ENCODE measurements around the gene PSMB1. TPM values are rescaled to one million over a fixed set of nuclear protein-coding genes. Genes with fewer than 3 reads are reported as not detected.

PSMB1 gene
- total RNA-seq, 4 donors from 2014 or later: 152 to 258 (median 213) TPM

DNA sequence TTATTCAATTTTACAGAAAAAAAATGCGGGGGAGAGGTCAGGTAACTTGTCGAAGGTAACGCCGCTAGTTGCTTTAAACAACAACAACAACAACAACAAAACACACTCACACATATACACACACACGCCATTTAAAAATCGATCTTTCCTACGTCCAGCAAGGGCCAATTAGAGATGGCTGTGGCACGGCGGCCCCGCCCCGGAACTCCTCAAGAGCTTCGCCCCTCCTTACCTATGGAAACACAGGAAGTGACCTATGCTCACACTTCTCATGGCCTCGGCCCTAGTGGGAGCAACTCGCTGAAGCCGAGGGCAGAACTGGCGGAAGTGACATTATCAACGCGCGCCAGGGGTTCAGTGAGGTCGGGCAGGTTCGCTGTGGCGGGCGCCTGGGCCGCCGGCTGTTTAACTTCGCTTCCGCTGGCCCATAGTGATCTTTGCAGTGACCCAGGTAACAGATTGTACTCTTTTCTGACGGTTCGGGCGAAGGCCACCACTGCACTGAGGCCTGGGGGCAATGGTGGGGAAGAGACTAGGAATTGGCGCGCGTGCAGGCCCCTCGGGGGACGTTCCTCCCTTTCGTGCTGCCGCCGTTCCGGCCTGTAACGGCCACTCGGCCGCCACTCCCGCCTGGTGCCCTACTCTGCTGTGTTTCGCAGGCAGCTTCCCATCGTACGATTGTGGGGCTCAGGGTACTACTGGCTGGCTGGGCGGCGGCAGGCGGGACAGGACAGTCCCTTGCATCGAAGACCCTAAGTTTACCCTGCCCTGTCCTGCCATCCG, 1.1 kb upstream of the PSMB1 start, which contains the start of gene TBP:
TBP (plus strand) TSS at position 357 of the 783 bp plus-strand sequence. CDS start 2,661 bp downstream, outside the sequence.
- TF ChIP-seq POLR2A (IDR thresholded peaks at IDR 0.05) (peak in 2 of 4 donors; percentile 51 to 59), CTCF (IDR thresholded peaks at IDR 0.05) (peak in 3 of 6 experiments; percentile 7 to 26 (median 12))
- WGBS, 2 donors: 0% methylated on average over 15 to 34 of the region's 51 CpGs
- Histone ChIP-seq H3K27me3 (no peaks in the 10 kb centered on the region), H3K4me1 (peaks cover 22 to 56% (median 37%) of the 10 kb centered on the region in 3 donors), H3K36me3 (peaks cover 0 to 36% (median 0%) of the 10 kb centered on the region in 3 donors), H3K27ac (peak within 1 kb of the TSS; percentile 96 to 97 (median 97)), H3K9me3 (no peaks in the 10 kb centered on the region), H3K4me3 (peak within 1 kb of the TSS; percentile 73 to 93 (median 90))
- intact Hi-C loops (cut with DNase I): no loop called here
- peak; percentile 93 for DNase-seq

DNA sequence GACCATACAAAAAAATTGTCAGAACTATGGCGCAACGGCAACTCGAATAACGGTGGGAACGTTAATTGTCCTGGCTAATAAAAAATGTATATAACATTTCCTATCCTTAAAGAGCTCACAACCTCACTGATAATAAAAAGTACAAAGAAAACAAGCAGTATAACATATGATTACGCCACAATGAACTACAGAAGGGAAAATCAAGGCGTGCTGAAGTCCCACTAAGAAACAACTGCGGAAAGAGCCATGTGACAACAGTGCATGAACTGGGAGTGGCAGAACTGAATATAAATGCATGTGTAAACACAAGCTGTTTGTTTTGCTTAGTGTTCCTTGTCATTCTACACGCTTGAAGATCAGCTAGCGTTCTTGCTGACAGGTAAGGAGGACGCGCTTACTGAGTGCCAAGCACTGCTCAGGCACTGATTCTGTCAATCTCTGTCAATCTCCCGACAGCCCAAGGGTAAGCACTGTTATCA, 466 bp upstream of the PSMB1 start:
- no peaks in the 10 kb centered on the region for H3K27me3 ChIP-seq
- no peak for TF ChIP-seq CTCF (IDR thresholded peaks at IDR 0.05)

GRCh38 chr6:170545405-170545804, 7.7 kb downstream of the PSMB1 start:
- H3K9me3 ChIP-seq: no peaks in the 10 kb centered on the region
- no peak for TF ChIP-seq POLR2A (IDR thresholded peaks at IDR 0.05)
- TF ChIP-seq CTCF (IDR thresholded peaks at IDR 0.05): no peak
- DNase-seq: no peak
- intact Hi-C loops (cut with DNase I): no loop called here
- H3K27me3 ChIP-seq: no peaks in the 10 kb centered on the region
- peaks cover 8 to 100% (median 25%) of the 10 kb centered on the region in 3 donors for H3K36me3 ChIP-seq
- no peak overlapping the region for H3K27ac ChIP-seq
- 10 to 33% methylated on average over 2 of the region's 2 CpGs for WGBS, 2 donors
- peaks cover 0 to 24% (median 12%) of the 10 kb centered on the region in 3 donors for H3K4me1 ChIP-seq
- H3K4me3 ChIP-seq: no peak overlapping the region

More for the DNA sequence above, 466 bp upstream of the PSMB1 start:
- H3K4me3 ChIP-seq: peak overlapping the region; percentile 73 to 93 (median 90)
- peaks cover 22 to 62% (median 38%) of the 10 kb centered on the region in 3 donors for H3K4me1 ChIP-seq
- intact Hi-C loops (cut with DNase I): no loop called here
- 0% methylated on average over 13 of the region's 13 CpGs for WGBS, 2 donors
- DNase-seq: no peak
- H3K27ac ChIP-seq: peak overlapping the region; percentile 96 to 97 (median 97)
- H3K9me3 ChIP-seq: no peaks in the 10 kb centered on the region
- peaks cover 0 to 36% (median 0%) of the 10 kb centered on the region in 3 donors for H3K36me3 ChIP-seq

DNA sequence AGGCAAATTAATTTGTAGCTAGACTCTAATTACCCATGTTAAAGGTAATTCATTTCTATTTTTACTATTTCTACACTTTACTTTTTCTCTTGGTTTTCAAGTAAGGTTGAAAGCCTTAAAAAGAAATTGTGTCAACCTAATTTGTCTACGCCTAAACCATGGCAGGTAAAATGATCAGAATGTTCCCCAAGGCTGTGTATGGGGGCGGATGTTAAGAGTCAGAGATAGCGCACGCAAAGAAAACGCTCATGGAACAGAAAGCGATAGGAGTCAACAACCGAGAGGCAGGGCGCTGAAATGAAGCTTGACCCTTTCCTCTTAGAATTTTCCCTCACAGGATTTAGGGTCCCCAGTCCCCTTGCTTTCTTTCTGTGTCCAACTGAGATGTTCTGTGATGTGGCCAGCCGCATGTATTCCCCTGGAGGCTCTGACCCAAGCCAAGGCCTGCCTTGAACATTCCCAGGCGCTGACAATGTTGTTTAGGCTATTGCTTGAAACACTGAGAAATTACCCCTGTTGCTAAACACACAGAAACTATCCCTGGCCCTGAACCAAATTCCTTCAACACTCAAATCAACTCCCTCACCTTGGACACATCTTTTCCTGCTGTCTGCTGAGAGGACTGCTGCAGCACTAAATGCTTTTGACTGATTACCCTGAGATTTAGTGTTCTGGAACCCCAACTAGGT, 10.9 kb downstream of the PSMB1 start:
- DNase-seq: no peak
- TF ChIP-seq POLR2A (IDR thresholded peaks at IDR 0.05) (no peak), CTCF (IDR thresholded peaks at IDR 0.05) (no peak)
- Histone ChIP-seq H3K9me3 (no peaks in the 10 kb centered on the region), H3K36me3 (peaks cover 25 to 100% (median 34%) of the 10 kb centered on the region in 3 donors), H3K4me3 (no peak overlapping the region), H3K4me1 (no peaks in the 10 kb centered on the region), H3K27ac (no peak overlapping the region), H3K27me3 (no peaks in the 10 kb centered on the region)
- intact Hi-C loops (cut with DNase I): no loop called here
- WGBS, 2 donors: 84 to 93% methylated on average over 10 of the region's 10 CpGs

GRCh38 chr6:170537329-170537728, 15.8 kb downstream of the PSMB1 start:
- no peak overlapping the region for H3K4me3 ChIP-seq
- TF ChIP-seq POLR2A (IDR thresholded peaks at IDR 0.05) (no peak), CTCF (IDR thresholded peaks at IDR 0.05) (no peak)
- DNase-seq: no peak
- H3K9me3 ChIP-seq: no peaks in the 10 kb centered on the region
- H3K27ac ChIP-seq: no peak overlapping the region
- H3K36me3 ChIP-seq: peaks cover 28 to 100% (median 46%) of the 10 kb centered on the region in 3 donors
- H3K27me3 ChIP-seq: no peaks in the 10 kb centered on the region
- H3K4me1 ChIP-seq: no peaks in the 10 kb centered on the region
- WGBS, 2 donors: 70 to 80% methylated on average over 3 to 4 of the region's 4 CpGs
- intact Hi-C loops (cut with DNase I): no loop called here
